Medulla oblongata (tissue), 1 donor: ENCODE data around the gene ACTN4.

Experiments
- DNase-seq: peaks from one replicate; pipeline ENCODE4 v3.0.0-alpha.2; 2015; ENCODE audit errors: extremely low spot score

ACTN4 gene

DNA sequence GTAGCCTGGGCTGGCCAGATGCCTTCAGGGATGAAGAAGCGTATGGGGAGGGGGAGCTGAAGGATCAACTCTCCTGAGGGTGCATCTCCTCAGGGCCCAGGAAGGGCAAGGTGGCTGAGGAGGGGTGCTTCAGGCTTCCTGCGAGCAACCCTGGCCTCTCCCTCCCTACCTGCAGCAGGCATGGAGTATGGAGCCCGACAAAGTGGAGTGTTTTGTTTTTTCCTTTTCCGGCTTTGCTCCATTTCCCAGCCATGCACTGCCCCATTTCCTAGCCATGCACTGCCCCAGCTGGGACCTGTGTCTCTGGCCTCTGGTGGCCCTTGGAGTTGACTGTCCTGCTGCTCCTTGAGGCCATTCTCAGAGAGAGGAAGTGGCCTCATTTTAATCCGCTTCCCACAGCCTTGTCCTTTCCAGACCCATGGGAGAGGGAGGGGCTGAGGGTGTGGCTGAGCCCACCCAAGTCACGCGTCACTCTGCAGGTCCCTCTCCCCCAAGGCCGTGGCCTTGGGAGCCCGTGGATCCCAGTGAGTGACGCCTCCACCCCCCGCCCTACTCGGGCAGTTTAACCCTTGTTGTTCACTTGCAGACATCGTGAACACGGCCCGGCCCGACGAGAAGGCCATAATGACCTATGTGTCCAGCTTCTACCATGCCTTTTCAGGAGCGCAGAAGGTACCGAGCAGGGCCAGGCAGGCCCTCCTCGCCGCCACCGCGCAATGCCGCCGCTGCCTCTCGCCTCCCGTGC is 62.4 kb downstream of the ACTN4 start:
- DNase-seq: no peak

DNA sequence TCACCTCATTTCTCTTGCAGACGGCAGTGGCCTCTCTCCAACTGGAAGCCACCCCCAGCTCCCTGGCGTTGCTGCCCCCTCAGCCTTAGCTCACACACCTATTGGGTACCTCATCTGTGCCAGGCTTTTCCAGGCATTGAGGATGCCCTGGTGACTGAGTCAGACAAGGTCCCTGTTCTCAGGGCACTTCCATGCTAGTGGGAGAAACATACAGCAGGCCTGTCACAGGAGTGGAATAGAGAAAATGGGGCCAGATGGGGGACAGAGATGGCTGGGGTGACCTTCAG is 62.9 kb downstream of the ACTN4 start:
- DNase-seq: no peak

DNA sequence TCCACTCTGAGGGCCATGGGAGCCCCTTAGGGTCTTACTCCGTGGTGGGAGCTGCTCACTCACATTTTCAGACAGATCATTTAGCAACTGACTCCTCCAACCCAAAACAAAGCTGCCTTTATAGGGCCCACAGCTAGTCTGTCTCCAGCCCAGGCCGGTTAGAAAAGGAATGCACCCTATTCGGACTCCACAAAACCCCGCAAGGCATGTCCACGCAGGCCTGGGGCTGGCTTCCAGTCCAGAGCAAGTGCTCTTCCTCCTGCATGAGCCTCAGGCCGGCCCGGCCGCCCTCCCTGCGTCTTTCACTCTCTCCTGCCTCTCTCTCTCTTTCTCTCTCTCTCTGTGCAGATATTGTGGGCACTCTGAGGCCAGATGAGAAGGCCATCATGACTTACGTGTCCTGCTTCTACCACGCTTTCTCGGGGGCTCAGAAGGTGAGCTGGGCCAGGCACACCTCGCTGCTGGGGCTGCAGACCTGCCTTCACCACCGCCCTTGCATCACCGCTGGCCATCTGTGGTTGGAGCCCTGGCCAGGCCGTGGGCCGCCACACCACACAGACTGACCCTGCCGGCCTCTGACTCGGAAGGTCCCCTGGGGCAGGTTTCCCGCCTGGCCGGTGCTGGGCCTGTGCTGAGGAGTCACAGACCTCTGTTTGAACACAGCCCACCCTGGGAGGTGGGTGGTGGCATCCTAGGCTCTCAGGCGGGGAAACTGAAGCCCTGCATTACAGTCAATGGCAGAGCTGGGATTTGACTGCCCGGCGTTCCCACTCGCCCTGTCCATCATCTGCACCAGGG is 63.7 kb downstream of the ACTN4 start:
- DNase-seq: peak; percentile 70

- no peak for DNase-seq
Measured at GRCh38 chr19:38711726-38712153, 64.3 kb downstream of the ACTN4 start.

GRCh38 chr19:38712161-38712748 is 64.8 kb downstream of the ACTN4 start:
- no peak for DNase-seq

- DNase-seq: peak; percentile 34
Measured at GRCh38 chr19:38713227-38713649, 65.8 kb downstream of the ACTN4 start.

GRCh38 chr19:38713865-38714264 is 66.4 kb downstream of the ACTN4 start:
- no peak for DNase-seq

DNA sequence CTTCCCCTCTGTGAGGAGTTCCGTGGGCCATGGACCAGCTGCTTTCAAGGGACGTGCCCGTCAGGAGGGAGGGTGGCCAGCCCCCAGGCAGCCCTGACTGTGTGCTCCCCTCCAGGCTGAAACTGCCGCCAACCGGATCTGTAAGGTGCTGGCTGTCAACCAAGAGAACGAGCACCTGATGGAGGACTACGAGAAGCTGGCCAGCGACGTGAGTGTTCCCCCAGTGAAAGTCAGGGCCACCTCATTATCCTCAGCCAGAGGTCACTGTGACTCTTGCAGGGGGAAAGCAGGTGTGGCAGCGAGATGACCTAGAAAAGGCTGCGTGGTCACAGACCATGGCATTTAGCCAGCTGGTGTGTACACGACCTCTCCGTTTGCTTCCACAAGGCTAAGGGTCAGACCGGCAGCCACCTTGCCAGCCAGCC is 66.9 kb downstream of the ACTN4 start:
- no peak for DNase-seq

GRCh38 chr19:38715555-38715954 is 68.1 kb downstream of the ACTN4 start:
- DNase-seq: no peak

DNA sequence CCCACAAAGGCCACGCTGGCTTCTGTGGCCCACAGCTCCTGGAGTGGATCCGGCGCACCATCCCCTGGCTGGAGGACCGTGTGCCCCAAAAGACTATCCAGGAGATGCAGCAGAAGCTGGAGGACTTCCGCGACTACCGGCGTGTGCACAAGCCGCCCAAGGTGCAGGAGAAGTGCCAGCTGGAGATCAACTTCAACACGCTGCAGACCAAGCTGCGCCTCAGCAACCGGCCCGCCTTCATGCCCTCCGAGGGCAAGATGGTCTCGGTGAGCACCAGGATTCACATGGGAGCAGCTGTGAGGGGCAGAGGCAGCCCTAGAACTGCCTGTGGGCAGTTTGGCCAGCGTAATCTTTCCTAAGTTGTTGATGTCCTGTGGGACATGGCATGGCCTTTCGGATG is 69.6 kb downstream of the ACTN4 start:
- no peak for DNase-seq

- no peak for DNase-seq
Measured at GRCh38 chr19:38717855-38718254, 70.4 kb downstream of the ACTN4 start.

DNA sequence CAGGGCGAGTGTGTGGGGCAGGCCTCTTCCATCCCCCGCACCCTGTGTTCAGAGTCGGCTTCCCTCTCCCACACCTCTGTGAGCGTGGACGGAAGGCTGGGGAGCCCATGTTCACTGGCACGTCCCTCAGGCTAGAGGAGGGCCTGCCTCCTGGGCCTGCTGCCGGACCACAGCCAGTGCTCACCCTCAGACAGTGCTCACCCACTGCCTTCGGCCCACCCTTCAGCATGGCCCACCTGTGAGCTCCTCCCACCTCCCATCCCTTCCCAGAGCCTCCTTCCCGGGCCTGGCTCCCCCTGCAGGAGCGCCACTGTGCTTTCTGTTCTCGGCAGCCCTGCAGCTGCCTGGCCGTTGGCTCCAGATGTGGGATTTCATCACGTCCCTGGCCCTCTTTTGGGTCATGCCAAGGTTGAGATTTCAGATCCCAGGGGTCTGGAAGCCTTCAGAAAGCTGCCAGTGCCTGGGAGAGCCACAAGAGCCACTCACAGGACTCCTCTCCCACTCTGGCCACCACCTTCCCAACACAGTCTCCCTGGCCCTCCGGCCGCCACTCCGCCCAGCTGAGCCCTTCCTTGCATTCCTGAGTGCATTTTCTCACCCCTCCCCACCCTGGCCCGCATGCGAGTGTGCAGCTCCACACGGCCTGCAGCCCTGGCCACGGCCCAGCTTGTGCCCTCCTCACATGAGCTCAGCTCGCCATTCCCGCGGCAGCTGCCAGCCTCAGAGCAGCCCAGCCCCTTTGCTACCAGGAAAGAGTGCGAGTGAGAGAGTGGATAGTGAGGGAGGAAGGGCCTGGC is 71.5 kb downstream of the ACTN4 start:
- peak; percentile 50 for DNase-seq

GRCh38 chr19:38719761-38720558 is 72.5 kb downstream of the ACTN4 start:
- no peak for DNase-seq

DNA sequence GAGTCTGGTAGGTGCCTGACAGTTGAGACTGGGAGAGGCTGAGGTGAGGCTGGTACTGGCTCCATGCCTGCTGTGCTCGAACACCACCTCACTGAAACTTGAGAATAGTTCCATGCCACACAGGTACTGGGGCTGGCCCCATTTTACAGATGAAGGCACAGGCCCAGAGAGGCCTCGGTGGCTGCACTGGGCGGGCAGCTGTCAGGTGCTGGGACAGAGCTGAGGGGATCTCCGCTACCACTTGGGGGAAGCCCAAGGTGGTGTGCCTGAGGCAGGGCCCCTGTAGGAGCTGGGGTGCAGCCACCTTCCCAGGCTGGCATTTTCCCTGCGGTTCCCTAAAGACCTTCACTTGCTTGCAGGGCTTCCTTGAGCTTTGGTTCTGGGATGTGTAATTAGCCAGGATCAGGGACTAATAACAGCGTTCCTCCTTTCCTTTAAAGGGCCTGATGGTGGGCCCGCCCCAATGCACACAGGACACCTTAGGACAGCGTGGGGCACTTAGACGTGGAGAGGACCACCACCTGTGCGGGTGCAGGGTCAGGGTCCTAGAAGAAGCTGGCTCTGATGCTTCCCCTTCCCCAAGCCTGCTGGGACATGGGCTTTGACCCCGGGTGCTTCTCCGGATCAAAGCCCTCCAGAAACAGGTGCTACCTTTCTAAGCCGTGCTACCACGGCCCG is 73.2 kb downstream of the ACTN4 start:
- DNase-seq: no peak

GRCh38 chr19:38721496-38721895 is 74.0 kb downstream of the ACTN4 start:
- DNase-seq: no peak

DNA sequence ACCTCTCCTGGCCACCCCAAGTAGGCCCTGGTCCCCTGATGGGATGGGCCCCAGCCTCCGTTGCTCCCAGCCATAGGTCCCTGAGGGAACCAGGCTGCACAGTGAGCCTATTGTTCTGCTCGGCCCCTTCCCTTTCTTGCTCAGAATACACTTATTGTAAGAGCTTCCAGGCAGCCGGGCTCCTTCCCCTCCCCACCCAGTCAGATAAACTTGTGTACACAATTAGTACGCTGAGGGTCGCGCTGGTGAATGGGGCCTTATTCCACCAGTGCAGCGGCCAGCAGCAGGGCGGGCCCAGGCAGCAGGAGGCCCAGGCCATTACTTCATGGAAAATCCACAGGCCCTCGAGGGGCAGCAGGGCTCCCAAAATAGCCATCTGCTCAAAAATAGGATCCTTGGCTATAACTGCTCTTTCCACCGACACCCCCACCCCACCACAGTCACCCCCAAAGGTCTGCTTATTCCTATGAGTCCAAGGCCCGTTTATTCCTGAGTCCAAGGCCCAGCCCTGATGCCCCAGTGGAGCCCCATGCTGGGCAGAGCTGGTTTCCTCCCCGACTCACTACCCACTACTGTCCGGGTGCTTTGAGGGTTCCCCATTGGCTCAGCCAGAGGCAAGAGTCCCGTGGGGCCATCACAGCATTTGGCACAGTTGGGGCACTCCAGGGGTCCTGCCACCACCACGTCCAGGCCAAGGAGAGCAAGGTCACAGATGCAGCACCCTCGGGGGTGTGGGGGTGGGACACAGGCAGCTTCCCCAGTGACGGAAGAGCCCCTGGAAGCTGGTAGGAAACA is 74.7 kb downstream of the ACTN4 start:
- DNase-seq: peak; percentile 95

GRCh38 chr19:38722947-38723605 is 75.6 kb downstream of the ACTN4 start:
- DNase-seq: no peak

- no peak for DNase-seq
Measured at GRCh38 chr19:38723606-38723965, 76.1 kb downstream of the ACTN4 start.
